Common myeloid progenitor, CD34-positive (primary cell): ENCODE measurements around the gene ATXN7L1.
A peak's percentile ranks its signal among the peaks of the same experiment; 100 is the strongest.

Source experiments
- CTCF ChIA-PET: fragments of 350-600 bp; sonication (Branson Sonifier 250); formaldehyde crosslinking; loops from one replicate; lab custom pipeline; 2021; ENCODE audit warnings: antibody characterized with exemption; lab: Charles Lee
- POLR2A ChIA-PET: fragments of 350-600 bp; sonication (Branson Sonifier 250); formaldehyde crosslinking; loops from one replicate; lab custom pipeline; 2021; ENCODE audit warnings: antibody characterized with exemption; lab: Charles Lee
- DNase-seq, 3 donors: peaks; one replicate each; pipeline versions ENCODE4 v3.0.0 to v3.0.0-alpha.2; 2013
- H3K27ac ChIP-seq, 2 experiments: 1 replicate in 1 of 2; 2 replicates in 1 of 2; pipeline ENCODE4 v1.7.0; 2013; ENCODE audit warnings: inconsistent platforms in 2 of 2, low read length in 2 of 2, mild to moderate bottlenecking in 2 of 2, low read depth in 1 of 2, moderate library complexity in 1 of 2; ENCODE audit not compliant: severe bottlenecking in 2 of 2, insufficient read depth in 1 of 2, poor library complexity in 1 of 2
- H3K27me3 ChIP-seq, 5 experiments: replicated peaks in 2 of 5; 1 replicate in 3 of 5; 2 replicates in 2 of 5; pipeline versions ENCODE4 v1.6.1 to v1.7.0; 2013; ENCODE audit warnings: low read length in 4 of 5, mild to moderate bottlenecking in 2 of 5, moderate library complexity in 2 of 5, inconsistent platforms in 1 of 5; ENCODE audit not compliant: insufficient read depth in 5 of 5, control insufficient read depth in 4 of 5
- H3K36me3 ChIP-seq, 4 experiments: 1 replicate in 2 of 4; 2 replicates in 2 of 4; pipeline versions ENCODE4 v1.6.1 to v1.7.0; 2013; ENCODE audit warnings: low read length in 3 of 4, control low read depth in 1 of 4, mild to moderate bottlenecking in 1 of 4; ENCODE audit not compliant: control insufficient read depth in 4 of 4, insufficient read depth in 4 of 4
- H3K4me1 ChIP-seq, 4 experiments: 1 replicate in 3 of 4; 2 replicates in 1 of 4; pipeline versions ENCODE4 v1.6.1 to v1.7.1; 2013; ENCODE audit warnings: low read length in 3 of 4, mild to moderate bottlenecking in 3 of 4, control low read depth in 1 of 4, inconsistent platforms in 1 of 4, moderate library complexity in 1 of 4; ENCODE audit not compliant: control insufficient read depth in 4 of 4, insufficient read depth in 4 of 4; ENCODE audit errors: control extremely low read depth in 1 of 4
- H3K4me3 ChIP-seq, 7 experiments: 1 replicate in 4 of 7; 2 replicates in 3 of 7; pipeline versions ENCODE4 v1.5.1 to v1.7.0; 2013; ENCODE audit warnings: mild to moderate bottlenecking in 7 of 7, low read length in 6 of 7, moderate library complexity in 6 of 7, inconsistent platforms in 2 of 7, low read depth in 2 of 7, control low read depth in 1 of 7; ENCODE audit not compliant: insufficient read depth in 4 of 7, control insufficient read depth in 1 of 7; ENCODE audit errors: extremely low read depth in 1 of 7
- H3K9me3 ChIP-seq, 5 experiments: 1 replicate in 4 of 5; 2 replicates in 1 of 5; pipeline versions ENCODE4 v1.6.1 to v1.7.1; 2013; ENCODE audit warnings: low read length in 4 of 5, mild to moderate bottlenecking in 2 of 5, inconsistent platforms in 1 of 5, low read depth in 1 of 5, moderate library complexity in 1 of 5; ENCODE audit not compliant: control insufficient read depth in 4 of 5, insufficient read depth in 2 of 5; ENCODE audit errors: control extremely low read depth in 1 of 5
- WGBS: methylation state at CpG from one replicate; pipeline ENCODE4 v1.1.5; 2013; ENCODE audit not compliant: insufficient coverage; 5-methylcytosine and 5-hydroxymethylcytosine counted together

ATXN7L1 gene

GRCh38 chr7:105768117-105768516, 108.3 kb downstream of the ATXN7L1 start:
- Histone ChIP-seq H3K27me3 (peaks cover 0 to 3% (median 0%) of the 10 kb centered on the region in 5 experiments), H3K36me3 (no peaks in the 10 kb centered on the region), H3K9me3 (no peaks in the 10 kb centered on the region), H3K4me3 (no peak overlapping the region), H3K27ac (no peak overlapping the region), H3K4me1 (no peaks in the 10 kb centered on the region)
- ChIA-PET POLR2A (no interaction called here), CTCF (interaction anchor here (1.1 to 1.2 kb wide), 2 partner anchors 8 to 14 kb away, joined by 3 to 4 read pairs; no protein-coding TSS in a partner anchor)
- WGBS = 96% methylated on average over 3 of the region's 3 CpGs
- DNase-seq = no peak

- ChIA-PET CTCF (interaction anchor here (0.8 to 1.7 kb wide), 7 partner anchors 11 to 401 kb away, joined by 3 to 6 read pairs (median 3); no protein-coding TSS in a partner anchor), POLR2A (no interaction called here)
- 96% methylated on average over 14 of the region's 14 CpGs for WGBS
- H3K36me3 ChIP-seq = no peaks in the 10 kb centered on the region
- H3K4me3 ChIP-seq = no peak overlapping the region
- H3K27me3 ChIP-seq = peaks cover 0 to 3% (median 0%) of the 10 kb centered on the region in 5 experiments
- DNase-seq = no peak
- no peaks in the 10 kb centered on the region for H3K9me3 ChIP-seq
- H3K4me1 ChIP-seq = no peaks in the 10 kb centered on the region
- no peak overlapping the region for H3K27ac ChIP-seq
Measured at GRCh38 chr7:105766421-105767073, 109.9 kb downstream of the ATXN7L1 start.

GRCh38 chr7:105765846-105766245, 110.6 kb downstream of the ATXN7L1 start:
- WGBS = 100% methylated on average over 4 of the region's 4 CpGs
- Histone ChIP-seq H3K4me1 (peaks cover 0 to 4% (median under 1%) of the 10 kb centered on the region in 4 experiments), H3K27ac (no peak overlapping the region), H3K9me3 (no peaks in the 10 kb centered on the region), H3K36me3 (no peaks in the 10 kb centered on the region), H3K4me3 (no peak overlapping the region), H3K27me3 (peaks cover 0 to 3% (median 0%) of the 10 kb centered on the region in 5 experiments)
- no peak for DNase-seq
- ChIA-PET POLR2A (no interaction called here), CTCF (interaction anchor here (0.8 to 2.2 kb wide), 10 partner anchors 11 to 398 kb away, joined by 3 to 6 read pairs (median 4); no protein-coding TSS in a partner anchor)

GRCh38 chr7:105764506-105764905, 111.9 kb downstream of the ATXN7L1 start:
- peaks cover 0 to 6% (median 2%) of the 10 kb centered on the region in 4 experiments for H3K4me1 ChIP-seq
- no peaks in the 10 kb centered on the region for H3K36me3 ChIP-seq
- H3K4me3 ChIP-seq = no peak overlapping the region
- no peak for DNase-seq
- H3K27me3 ChIP-seq = peaks cover 0 to 3% (median 0%) of the 10 kb centered on the region in 5 experiments
- ChIA-PET CTCF (interaction anchor here (0.8 to 2.2 kb wide), 4 partner anchors 91 to 278 kb away, joined by 3 to 5 read pairs (median 4); no protein-coding TSS in a partner anchor), POLR2A (no interaction called here)
- no CpG with 5 or more reads among the region's 2 CpGs for WGBS
- no peak overlapping the region for H3K27ac ChIP-seq
- no peaks in the 10 kb centered on the region for H3K9me3 ChIP-seq

- H3K4me1 ChIP-seq = peaks cover 0 to 6% (median 2%) of the 10 kb centered on the region in 4 experiments
- POLR2A ChIA-PET = no interaction called here
- H3K36me3 ChIP-seq = no peaks in the 10 kb centered on the region
- no peak overlapping the region for H3K4me3 ChIP-seq
- peak; percentile 14 to 64 (median 56) for DNase-seq
- H3K9me3 ChIP-seq = no peaks in the 10 kb centered on the region
- CTCF ChIA-PET = interaction anchor here (0.6 to 5.0 kb wide), 30 partner anchors 8 to 406 kb away, joined by 3 to 53 read pairs (median 4); no protein-coding TSS in a partner anchor
- peaks cover 0 to 3% (median 0%) of the 10 kb centered on the region in 5 experiments for H3K27me3 ChIP-seq
- no peak overlapping the region for H3K27ac ChIP-seq
- WGBS = 75% methylated on average over 5 of the region's 6 CpGs
Measured at GRCh38 chr7:105760551-105761447, 115.6 kb downstream of the ATXN7L1 start.

GRCh38 chr7:105759670-105760550, 116.5 kb downstream of the ATXN7L1 start:
- POLR2A ChIA-PET = no interaction called here
- DNase-seq = peak; percentile 34 to 56 (median 54)
- Histone ChIP-seq H3K36me3 (no peaks in the 10 kb centered on the region), H3K4me3 (no peak overlapping the region), H3K27ac (no peak overlapping the region), H3K4me1 (peaks cover 0 to 6% (median 2%) of the 10 kb centered on the region in 4 experiments), H3K9me3 (no peaks in the 10 kb centered on the region), H3K27me3 (peaks cover 0 to 3% (median 0%) of the 10 kb centered on the region in 5 experiments)
- WGBS = 100% methylated on average over 1 of the region's 2 CpGs
- CTCF ChIA-PET = interaction anchor here (0.6 to 5.0 kb wide), 30 partner anchors 9 to 407 kb away, joined by 3 to 53 read pairs (median 4); no protein-coding TSS in a partner anchor
